ENCODE data around the gene GJD4. TPM values are rescaled to one million over a fixed set of nuclear protein-coding genes. Genes with fewer than 3 reads are reported as not detected.

The GJD4 gene
- total and polyA plus RNA-seq, 10 of the 15 experiments (the other 5 are each of a cell fraction or from before 2014, with no cell fraction given) = not detected

GRCh38 chr10:35579726-35580422 is 25.3 kb upstream of the GJD4 start (continued):
- TF ChIP-seq NKRF (conservative IDR thresholded peaks at IDR 0.05) (no peak), RAD51 (IDR thresholded peaks at IDR 0.05) (no peak), REST (IDR thresholded peaks at IDR 0.05; ENCODE audit: low read depth, low read length) (no peak), ZNF384 (IDR thresholded peaks at IDR 0.05; ENCODE audit: borderline replicate concordance, low read depth, low read length) (no peak), SMAD1 (IDR thresholded peaks at IDR 0.05; ENCODE audit: low read depth, partially characterized antibody) (no peak), CHD4 (IDR thresholded peaks at IDR 0.05) (no peak), DPF2 (IDR thresholded peaks at IDR 0.05) (no peak)
